ENCODE measurements around the gene WDR4.

DNA sequence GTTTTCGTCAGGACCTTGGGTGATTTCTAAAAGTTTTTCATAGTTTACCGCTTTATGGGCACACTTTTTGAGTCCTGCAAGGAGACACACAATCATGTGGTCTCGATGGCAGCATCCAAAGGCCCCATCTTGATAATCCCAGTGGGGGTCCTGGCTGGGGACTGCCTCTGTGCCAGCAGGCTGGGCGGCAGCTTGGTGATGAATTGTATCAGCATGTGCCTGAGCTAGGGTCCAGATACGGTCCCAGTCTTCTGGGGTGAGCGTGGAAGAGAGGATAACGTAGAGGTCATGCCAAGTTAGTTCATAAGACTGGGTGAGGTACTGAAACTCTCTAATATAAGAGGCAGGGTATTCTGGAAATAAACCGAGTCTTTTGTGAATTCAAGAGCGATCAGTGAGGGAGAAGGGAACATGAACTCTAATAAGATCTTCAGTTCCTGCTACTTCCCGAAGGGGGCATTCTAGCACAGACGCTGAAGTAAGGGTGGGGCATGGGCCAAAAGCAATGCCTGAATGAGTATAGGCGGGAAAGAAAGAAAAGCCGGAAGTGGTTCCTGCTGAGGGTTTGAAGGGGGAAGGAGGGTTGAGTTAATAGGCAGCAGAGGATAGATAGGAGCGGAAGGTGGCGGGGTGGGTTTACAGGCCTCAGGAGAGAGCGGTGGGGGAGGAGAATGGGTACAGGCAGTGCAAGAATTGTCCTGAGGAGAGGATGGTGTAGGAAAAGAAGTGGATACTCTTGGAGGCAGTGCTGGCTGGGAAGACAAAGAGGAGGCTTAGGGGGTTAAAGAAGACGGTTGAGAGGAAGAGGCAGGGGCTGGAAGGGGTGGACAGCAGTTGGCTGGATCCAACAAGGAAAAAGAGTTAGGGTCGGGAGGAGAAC lies 44.5 kb upstream of the WDR4 start:
- TF ChIP-seq, protein P1, sequence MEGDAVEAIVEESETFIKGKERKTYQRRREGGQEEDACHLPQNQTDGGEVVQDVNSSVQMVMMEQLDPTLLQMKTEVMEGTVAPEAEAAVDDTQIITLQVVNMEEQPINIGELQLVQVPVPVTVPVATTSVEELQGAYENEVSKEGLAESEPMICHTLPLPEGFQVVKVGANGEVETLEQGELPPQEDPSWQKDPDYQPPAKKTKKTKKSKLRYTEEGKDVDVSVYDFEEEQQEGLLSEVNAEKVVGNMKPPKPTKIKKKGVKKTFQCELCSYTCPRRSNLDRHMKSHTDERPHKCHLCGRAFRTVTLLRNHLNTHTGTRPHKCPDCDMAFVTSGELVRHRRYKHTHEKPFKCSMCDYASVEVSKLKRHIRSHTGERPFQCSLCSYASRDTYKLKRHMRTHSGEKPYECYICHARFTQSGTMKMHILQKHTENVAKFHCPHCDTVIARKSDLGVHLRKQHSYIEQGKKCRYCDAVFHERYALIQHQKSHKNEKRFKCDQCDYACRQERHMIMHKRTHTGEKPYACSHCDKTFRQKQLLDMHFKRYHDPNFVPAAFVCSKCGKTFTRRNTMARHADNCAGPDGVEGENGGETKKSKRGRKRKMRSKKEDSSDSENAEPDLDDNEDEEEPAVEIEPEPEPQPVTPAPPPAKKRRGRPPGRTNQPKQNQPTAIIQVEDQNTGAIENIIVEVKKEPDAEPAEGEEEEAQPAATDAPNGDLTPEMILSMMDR (IDR thresholded peaks at IDR 0.05) = peak; percentile 47 to 94 (median 88)
- TF ChIP-seq POLR2A (IDR thresholded peaks at IDR 0.05) = no peak
